Coronary artery (tissue), 2 donors: Measurements from ENCODE around the gene CNPY1.

ENCODE experiments used
- DNase-seq: peaks from one replicate; pipeline ENCODE4 v3.0.0-alpha.2; 2017; ENCODE audit warnings: low spot score
- H3K27ac ChIP-seq, 2 donors: fragments of 200-600 bp; sonication (generic); one replicate each; pipeline ENCODE4 v1.5.1; 2016 to 2019
- H3K4me3 ChIP-seq: fragments of 200-600 bp; sonication (generic); 2 replicates; pipeline ENCODE4 v1.5.1; 2016; ENCODE audit warnings: mild to moderate bottlenecking, moderate library complexity
- TF ChIP-seq, protein P1 (sequence below): fragments of 200-600 bp; sonication (generic); IDR thresholded peaks from one replicate; pipeline ENCODE4 v1.5.1; 2019; ENCODE audit warnings: antibody characterized with exemption

The CNPY1 gene

DNA sequence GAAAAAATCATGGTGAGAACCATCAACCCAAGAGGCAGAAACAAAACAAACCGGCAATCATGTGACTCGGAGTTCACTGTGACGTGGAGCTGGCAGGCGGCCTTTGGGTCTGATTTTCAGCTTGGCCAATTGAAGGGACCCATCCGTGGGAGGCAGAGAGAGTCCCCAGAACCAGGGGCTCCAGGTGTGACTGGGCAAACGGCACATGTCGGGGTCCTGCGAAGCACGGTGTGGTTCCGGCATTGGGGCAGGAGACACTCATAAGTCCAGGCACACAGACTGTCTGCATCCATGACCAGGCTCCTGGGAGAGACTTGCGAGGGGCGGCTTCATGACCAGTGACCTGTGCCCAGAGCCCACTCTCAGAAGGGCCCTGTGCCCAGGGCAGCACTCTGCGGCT, 12.6 kb upstream of the CNPY1 start:
- H3K27ac ChIP-seq: no peak overlapping the region
- TF ChIP-seq, protein P1, sequence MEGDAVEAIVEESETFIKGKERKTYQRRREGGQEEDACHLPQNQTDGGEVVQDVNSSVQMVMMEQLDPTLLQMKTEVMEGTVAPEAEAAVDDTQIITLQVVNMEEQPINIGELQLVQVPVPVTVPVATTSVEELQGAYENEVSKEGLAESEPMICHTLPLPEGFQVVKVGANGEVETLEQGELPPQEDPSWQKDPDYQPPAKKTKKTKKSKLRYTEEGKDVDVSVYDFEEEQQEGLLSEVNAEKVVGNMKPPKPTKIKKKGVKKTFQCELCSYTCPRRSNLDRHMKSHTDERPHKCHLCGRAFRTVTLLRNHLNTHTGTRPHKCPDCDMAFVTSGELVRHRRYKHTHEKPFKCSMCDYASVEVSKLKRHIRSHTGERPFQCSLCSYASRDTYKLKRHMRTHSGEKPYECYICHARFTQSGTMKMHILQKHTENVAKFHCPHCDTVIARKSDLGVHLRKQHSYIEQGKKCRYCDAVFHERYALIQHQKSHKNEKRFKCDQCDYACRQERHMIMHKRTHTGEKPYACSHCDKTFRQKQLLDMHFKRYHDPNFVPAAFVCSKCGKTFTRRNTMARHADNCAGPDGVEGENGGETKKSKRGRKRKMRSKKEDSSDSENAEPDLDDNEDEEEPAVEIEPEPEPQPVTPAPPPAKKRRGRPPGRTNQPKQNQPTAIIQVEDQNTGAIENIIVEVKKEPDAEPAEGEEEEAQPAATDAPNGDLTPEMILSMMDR: no peak
- no peak overlapping the region for H3K4me3 ChIP-seq
- no peak for DNase-seq

DNA sequence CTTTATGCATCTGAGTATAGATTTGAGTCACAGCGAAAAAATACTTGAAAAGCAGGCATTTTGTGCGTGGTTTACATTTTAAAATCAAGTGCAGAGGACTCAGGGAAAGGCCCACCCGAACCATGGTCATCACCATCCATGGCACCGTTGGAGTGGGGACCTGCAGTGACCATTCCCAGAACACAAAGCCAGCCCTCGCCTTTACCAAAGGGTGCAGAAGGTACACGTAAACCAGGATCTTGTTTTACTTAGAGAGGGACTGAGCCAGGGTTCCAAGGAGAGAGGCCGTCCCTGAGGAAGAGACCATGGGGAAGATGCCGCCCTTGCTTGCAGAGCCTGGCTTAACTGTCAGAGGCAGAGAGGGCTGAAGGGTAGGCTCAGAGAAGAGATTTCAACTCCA, 12.0 kb upstream of the CNPY1 start:
- no peak overlapping the region for H3K4me3 ChIP-seq
- no peak for DNase-seq
- no peak overlapping the region for H3K27ac ChIP-seq
- TF ChIP-seq, protein P1: no peak

DNA sequence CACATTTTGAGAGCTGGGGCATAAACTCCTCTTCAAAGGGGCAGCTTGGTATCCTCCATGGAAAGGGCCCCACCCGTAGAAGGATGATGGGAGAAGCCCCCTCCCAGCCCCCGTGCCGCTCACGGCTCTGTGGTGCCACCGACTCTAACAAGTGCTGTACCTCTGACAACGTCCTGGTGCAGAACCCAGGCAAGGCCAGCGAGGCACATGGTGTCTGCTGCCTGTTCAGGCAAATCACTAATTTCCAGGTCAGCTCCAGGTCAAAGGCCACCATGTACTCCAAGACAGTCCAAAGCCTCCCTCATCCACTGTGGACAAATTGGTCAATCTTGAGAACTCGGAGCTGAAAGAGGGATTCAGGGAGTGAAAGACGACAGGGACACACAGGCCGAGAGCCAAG, 11.4 kb upstream of the CNPY1 start:
- no peak for DNase-seq
- TF ChIP-seq, protein P1: no peak
- Histone ChIP-seq H3K27ac (no peak overlapping the region), H3K4me3 (no peak overlapping the region)

DNA sequence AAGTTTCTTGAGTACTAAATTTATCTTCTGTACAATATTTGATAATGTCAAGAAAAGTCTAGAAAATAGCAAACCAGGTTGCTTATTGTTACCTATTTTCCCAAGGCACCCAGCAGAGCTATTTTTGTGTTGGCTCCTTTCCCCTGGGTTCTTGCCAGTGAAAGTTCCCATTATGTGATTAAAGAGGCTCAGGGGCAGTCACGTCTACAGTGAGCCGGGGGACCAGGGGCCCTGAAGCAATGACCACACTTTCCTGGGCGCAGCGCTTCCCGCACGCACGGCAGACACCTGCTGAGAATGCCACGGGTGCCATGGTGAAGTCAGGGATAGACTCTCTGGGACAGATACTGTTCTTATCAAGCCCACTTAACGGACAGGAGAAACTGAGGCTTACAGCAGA, 10.4 kb upstream of the CNPY1 start:
- Histone ChIP-seq H3K4me3 (no peak overlapping the region), H3K27ac (no peak overlapping the region)
- TF ChIP-seq, protein P1: no peak
- no peak for DNase-seq

DNA sequence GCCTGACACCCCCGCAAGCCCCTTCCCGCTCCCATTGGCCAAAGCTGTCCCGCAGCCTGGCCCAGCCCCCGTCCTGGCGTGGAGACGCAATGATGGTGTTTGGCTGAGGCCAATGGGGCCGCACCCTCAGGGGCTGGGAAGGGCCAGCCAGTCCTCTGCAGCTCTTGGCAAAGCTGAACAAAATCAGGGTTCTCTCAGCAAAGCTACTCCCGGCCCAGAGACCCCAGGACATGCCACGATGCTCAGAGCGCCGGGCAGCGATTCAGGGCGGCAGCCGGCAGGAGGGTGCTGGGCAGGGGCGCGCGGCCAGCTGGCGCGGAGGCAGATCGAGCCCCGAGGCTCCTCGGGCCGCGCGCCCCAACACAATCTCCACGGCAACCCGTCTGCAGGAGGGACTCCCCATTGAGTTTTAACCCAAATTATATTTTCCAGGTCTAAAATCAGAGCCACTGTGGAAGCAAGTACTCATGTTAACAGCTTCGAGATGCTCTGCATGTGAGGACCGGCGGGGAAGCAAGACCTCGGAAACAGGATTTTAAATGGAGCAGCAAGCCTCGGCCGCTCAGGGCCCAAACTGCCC, 8.8 kb upstream of the CNPY1 start:
- H3K27ac ChIP-seq: no peak overlapping the region
- no peak for DNase-seq
- no peak overlapping the region for H3K4me3 ChIP-seq
- TF ChIP-seq, protein P1: no peak

DNA sequence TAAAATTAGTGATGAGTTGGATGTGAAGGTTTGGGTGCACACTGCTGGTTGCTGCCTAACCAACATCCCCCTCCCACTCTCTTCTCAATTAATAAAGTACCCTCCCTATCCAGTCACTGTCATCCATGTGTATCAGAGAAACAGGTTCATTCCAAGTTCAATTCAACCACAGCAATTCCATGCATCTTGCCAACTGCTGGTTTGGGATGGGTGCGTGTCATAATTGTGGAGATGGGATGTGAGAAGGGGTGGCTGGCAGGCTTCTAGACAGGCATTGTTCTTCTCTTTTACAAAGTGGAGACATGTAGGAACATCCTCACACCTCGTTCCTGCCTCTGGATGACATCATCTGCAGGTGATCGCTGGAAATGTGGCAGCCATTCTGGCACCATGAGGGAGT, 7.5 kb upstream of the CNPY1 start:
- H3K27ac ChIP-seq: no peak overlapping the region
- TF ChIP-seq, protein P1: no peak
- DNase-seq: no peak
- no peak overlapping the region for H3K4me3 ChIP-seq

DNA sequence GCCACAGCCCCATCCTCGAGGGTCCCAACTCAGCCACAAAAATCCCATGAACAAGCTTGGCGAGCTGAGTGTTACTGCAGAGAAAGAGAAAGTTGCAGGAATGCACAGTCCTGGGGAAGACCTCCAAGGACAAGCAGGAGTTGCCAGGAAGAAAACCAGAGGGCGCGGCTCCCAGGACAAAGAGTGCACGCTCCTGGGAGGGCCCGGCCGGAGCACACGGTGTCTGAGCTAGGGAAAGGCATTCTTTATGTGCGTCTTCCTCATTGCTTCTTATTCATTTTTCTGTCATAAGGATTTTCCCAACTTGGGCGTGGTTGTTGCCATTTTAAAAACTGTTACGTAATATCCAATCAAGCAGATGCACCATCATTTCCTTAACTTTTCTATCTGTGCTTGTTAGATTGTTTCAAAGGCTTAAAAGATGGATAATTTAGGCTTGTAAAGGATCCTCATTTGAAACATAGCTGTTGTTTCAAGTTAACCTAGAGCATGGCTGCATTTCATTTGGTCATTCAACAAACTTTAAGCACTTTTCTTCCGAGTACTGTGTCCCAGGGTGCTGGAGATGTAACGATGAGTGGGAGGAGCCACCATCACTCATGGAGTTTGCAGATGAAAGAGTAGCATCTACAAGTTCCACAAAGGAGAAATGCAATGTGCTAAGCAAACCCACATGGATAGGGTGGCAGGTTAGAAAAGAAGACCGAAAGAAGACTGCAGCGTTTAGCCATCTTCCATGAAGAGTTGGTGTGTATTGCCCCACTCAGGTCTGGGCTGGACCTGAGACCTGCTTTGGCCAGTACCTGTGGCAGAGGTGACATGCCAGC, 5.6 kb upstream of the CNPY1 start:
- no peak for DNase-seq
- H3K4me3 ChIP-seq: no peak overlapping the region
- TF ChIP-seq, protein P1: no peak
- H3K27ac ChIP-seq: no peak overlapping the region
